Calu3 (cell line): ENCODE results near the gene FXYD3. TPM values are rescaled to one million over a fixed set of nuclear protein-coding genes. Genes with fewer than 3 reads are reported as not detected.

Source experiments
- BruUV-seq: library from RNA; stranded (reverse); fragments of 400-500 nt; replicated peaks from 2 replicates; lab custom pipeline; 2021; lab: Mats Ljungman, UMichigan
- CTCF ChIA-PET: fragments of 300-600 bp; sonication (Branson Sonifier 250); formaldehyde crosslinking; loops from one replicate; lab custom pipeline; 2022; ENCODE audit warnings: antibody characterized with exemption; lab: Charles Lee
- DNase-seq: peaks from one replicate; pipeline ENCODE4 v3.0.0; 2022
- H3K27ac Mint-ChIP-seq: one replicate; pipeline ENCODE4 v1.8.0; 2022; ENCODE audit warnings: mixed read lengths; ENCODE audit not compliant: unreplicated experiment
- H3K27me3 Mint-ChIP-seq: one replicate; pipeline ENCODE4 v1.8.0; 2022; ENCODE audit warnings: mixed read lengths; ENCODE audit not compliant: unreplicated experiment
- H3K36me3 Mint-ChIP-seq: one replicate; pipeline ENCODE4 v1.8.0; 2022; ENCODE audit warnings: mild to moderate bottlenecking, moderate library complexity, mixed read lengths; ENCODE audit not compliant: insufficient read depth, unreplicated experiment
- H3K4me1 Mint-ChIP-seq: one replicate; pipeline ENCODE4 v1.8.0; 2022; ENCODE audit warnings: mild to moderate bottlenecking, low read depth, mixed read lengths; ENCODE audit not compliant: unreplicated experiment
- H3K4me3 Mint-ChIP-seq: one replicate; pipeline ENCODE4 v1.8.0; 2022; ENCODE audit warnings: mild to moderate bottlenecking, low read depth, moderate library complexity, mixed read lengths; ENCODE audit not compliant: unreplicated experiment
- H3K9me3 Mint-ChIP-seq: one replicate; pipeline ENCODE4 v1.8.0; 2022; ENCODE audit warnings: low read depth, mixed read lengths; ENCODE audit not compliant: unreplicated experiment
- intact Hi-C: fragments of 100-400 bp; cut with micrococcal nuclease; formaldehyde crosslinking; loops from one replicate; pipeline ENCODE4 v1.10.0; 2022; ENCODE audit not compliant: unreplicated experiment
- total RNA-seq: library from RNA; stranded (reverse); gene quantifications from 2 replicates; pipeline ENCODE4 v1.2.3, GENCODE V29; 2022
- TF ChIP-seq, protein P1 (sequence below): fragments of 200-600 bp; IDR thresholded peaks from one replicate; pipeline ENCODE4 v1.8.0; 2022; ENCODE audit warnings: antibody characterized with exemption; ENCODE audit not compliant: unreplicated experiment

FXYD3 gene
- total RNA-seq, 1 experiment from 2014 or later, result 183 TPM

DNA sequence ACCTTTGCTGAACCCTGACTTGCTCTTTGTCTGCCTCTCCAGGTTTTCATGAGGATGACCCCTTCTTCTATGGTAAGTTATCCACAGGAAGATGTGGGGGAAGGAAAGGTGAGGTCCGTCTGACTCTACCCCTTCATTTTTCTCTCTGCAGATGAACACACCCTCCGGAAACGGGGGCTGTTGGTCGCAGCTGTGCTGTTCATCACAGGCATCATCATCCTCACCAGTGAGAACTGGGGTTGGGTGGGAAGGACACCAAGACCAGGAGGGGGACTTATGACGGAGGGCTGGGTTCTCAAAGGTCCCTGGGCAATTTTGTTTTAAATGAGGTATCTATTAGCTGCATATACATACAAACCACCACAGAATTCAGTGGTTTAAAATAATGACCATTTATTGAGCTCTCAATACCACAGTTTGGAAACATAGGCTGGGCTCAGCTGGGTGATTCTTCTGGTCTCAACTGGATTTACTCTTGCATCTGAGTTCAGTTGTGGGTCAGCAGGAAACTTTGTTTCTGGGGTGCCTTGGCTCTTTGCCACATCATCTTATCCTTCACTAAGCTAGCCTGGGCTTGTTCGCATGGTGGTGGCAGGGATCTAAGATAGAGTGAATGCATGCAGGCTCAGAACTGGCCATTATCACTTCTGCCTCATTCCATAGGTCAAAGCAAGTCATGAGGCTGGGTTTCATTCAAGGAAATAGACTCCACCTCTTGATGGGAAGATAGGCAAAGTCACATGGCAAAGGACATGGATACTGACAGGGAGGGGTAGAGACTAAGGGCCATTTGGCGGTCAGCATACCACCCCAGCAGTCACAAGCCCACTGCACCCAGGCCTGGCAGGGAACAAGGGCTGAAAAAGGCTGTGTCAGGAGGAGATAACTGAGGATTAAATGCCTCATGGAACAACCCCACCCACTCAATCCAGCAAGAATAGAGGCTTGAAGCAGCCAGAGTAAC lies 50.8 kb downstream of the FXYD3 start:
- H3K4me1 Mint-ChIP-seq, result peaks cover 94% of the 10 kb centered on the region
- intact Hi-C loops, result no loop called here
- TF ChIP-seq, protein P1, sequence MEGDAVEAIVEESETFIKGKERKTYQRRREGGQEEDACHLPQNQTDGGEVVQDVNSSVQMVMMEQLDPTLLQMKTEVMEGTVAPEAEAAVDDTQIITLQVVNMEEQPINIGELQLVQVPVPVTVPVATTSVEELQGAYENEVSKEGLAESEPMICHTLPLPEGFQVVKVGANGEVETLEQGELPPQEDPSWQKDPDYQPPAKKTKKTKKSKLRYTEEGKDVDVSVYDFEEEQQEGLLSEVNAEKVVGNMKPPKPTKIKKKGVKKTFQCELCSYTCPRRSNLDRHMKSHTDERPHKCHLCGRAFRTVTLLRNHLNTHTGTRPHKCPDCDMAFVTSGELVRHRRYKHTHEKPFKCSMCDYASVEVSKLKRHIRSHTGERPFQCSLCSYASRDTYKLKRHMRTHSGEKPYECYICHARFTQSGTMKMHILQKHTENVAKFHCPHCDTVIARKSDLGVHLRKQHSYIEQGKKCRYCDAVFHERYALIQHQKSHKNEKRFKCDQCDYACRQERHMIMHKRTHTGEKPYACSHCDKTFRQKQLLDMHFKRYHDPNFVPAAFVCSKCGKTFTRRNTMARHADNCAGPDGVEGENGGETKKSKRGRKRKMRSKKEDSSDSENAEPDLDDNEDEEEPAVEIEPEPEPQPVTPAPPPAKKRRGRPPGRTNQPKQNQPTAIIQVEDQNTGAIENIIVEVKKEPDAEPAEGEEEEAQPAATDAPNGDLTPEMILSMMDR, result no peak
- no peak for DNase-seq
- peaks cover 5% of the 10 kb centered on the region for H3K9me3 Mint-ChIP-seq
- H3K4me3 Mint-ChIP-seq, result peak overlapping the region; percentile 51
- BruUV-seq, result no TSS peak
- H3K36me3 Mint-ChIP-seq, result peaks cover 98% of the 10 kb centered on the region
- H3K27ac Mint-ChIP-seq, result peak overlapping the region; percentile 82
- CTCF ChIA-PET, result interaction anchor here (1.3 kb wide), 1 partner anchor 12 kb away, joined by 7 read pairs; the partner anchor contains the start of gene FXYD5
- H3K27me3 Mint-ChIP-seq, result no peaks in the 10 kb centered on the region

DNA sequence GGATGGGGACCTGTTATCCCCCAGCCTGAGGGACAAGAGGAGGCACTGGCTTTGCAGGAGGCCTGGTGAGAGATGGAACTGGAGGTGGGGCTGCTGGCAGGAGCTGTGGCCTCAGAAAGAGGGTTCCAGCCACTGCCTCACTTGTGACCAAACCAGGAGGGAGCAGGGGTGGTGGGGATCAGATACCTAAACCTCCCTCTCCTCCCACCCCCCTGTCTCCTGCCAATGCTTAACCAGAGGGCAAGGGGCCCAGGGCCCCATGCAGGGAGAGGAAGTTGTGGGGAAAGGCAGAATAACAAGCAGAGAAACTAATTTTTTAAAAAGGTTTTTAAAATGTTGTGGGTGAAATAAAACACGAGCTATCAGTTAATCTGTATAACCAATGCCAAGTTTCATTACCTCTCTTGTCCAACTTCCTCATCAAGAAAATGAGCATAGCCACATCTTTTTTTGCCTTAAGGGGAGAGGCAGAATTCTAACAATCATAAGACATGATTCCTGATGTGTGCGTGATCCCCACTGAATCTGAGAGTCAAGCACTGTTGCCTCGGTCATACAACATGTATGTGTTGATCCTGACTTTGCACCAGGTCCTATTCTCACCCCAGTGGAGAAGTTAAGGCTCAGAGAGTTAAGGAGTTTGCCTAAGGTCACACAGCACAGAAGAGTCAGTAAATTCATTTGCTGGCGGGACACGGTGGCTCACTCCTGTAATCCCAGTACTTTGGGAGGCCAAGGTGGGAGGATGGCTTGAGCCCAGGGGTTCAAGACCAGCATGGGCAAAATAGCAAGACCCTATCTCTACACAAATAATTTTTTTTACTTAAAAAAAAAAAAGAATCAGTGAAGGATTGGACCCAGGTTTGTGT lies 51.9 kb downstream of the FXYD3 start:
- Mint-ChIP-seq H3K9me3 (no peaks in the 10 kb centered on the region), H3K4me1 (peaks cover 83% of the 10 kb centered on the region), H3K36me3 (peaks cover 98% of the 10 kb centered on the region), H3K27me3 (no peaks in the 10 kb centered on the region), H3K4me3 (peak overlapping the region; percentile 51), H3K27ac (peak overlapping the region; percentile 85)
- no peak for DNase-seq
- no TSS peak for BruUV-seq
- TF ChIP-seq, protein P1, result no peak
- CTCF ChIA-PET, result interaction anchor here (1.3 kb wide), 1 partner anchor 13 kb away, joined by 7 read pairs; the partner anchor contains the start of gene FXYD5
- intact Hi-C loops, result no loop called here

DNA sequence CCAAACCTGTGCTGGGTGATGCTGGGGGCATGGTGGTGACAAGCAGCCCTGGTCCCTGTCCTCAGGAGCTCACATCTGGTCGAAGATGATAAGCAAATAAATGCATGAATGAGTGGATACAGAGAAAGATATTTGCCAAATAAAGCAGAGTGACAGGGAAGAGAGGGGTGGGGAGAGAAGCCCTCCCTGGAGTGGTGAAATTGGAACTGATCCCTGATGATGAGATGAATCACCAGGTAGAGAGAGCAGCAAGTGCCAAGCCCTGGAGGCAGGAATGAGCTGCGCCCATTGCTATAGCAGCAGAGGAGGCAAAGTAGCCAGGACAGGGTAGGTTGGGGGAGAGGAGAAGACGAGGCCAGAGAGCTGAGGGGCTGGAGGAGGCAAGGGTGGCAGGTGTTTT lies 52.6 kb downstream of the FXYD3 start:
- CTCF ChIA-PET, result interaction anchor here (0.9 to 1.2 kb wide), 2 partner anchors 14 to 27 kb away, joined by 3 to 4 read pairs; no protein-coding TSS in a partner anchor
- peak; percentile 84 for DNase-seq
- Mint-ChIP-seq H3K9me3 (no peaks in the 10 kb centered on the region), H3K4me1 (peaks cover 76% of the 10 kb centered on the region), H3K36me3 (peaks cover 98% of the 10 kb centered on the region), H3K27ac (peak overlapping the region; percentile 85), H3K27me3 (no peaks in the 10 kb centered on the region), H3K4me3 (peak overlapping the region; percentile 51)
- intact Hi-C loops, result no loop called here
- no TSS peak for BruUV-seq
- TF ChIP-seq, protein P1, result peak; percentile 14
